GM12878 (cell line): ENCODE measurements around the gene HS3ST5. TPM values are rescaled to one million over a fixed set of nuclear protein-coding genes. Genes with fewer than 3 reads are reported as not detected.

ENCODE experiments used
- ATAC-seq: fragments of 200-7000 bp; cut with Tn5 transposase; 3 replicates; pipeline ENCODE4 v1.9.1; 2020; ENCODE audit warnings: mild to moderate bottlenecking, moderate library complexity
- BruUV-seq: library from RNA; stranded (reverse); fragments of 400-500 nt; replicated peaks from 2 replicates; lab custom pipeline; 2021; lab: Mats Ljungman, UMichigan
- CTCF ChIA-PET: fragments of 300-600 bp; sonication (Branson Sonifier 250); formaldehyde crosslinking; extraction: SDS; loops from one replicate; lab custom pipeline; 2021; ENCODE audit warnings: inconsistent platforms; lab: Yijun Ruan, JAX
- POLR2A ChIA-PET: fragments of 350-600 bp; formaldehyde crosslinking; extraction: SDS; loops from one replicate; lab custom pipeline; 2021; ENCODE audit warnings: inconsistent platforms; lab: Charles Lee
- RAD21 ChIA-PET: fragments of 300-600 bp; sonication (Branson Sonifier 250); formaldehyde crosslinking; loops from one replicate; lab custom pipeline; 2023; ENCODE audit warnings: antibody characterized with exemption; ENCODE audit not compliant: unreplicated experiment; lab: Charles Lee
- SMC1A ChIA-PET: fragments of 300-600 bp; sonication (Branson Sonifier 250); formaldehyde crosslinking; loops from one replicate; lab custom pipeline; 2023; ENCODE audit not compliant: unreplicated experiment, uncharacterized antibody; lab: Charles Lee
- DNase-seq: peaks from one replicate; pipeline ENCODE4 v3.0.0-alpha.2; 2011; ENCODE audit warnings: low read depth, low spot score
- FAIRE-seq: peaks from 3 replicates; lab custom pipeline; 2011; peaks lifted over from hg19 to GRCh38; lab: Jason Lieb, UNC
- H2AFZ ChIP-seq: 2 replicates; pipeline ENCODE4 v1.6.0; 2011; ENCODE audit warnings: low read depth, low read length, control low read depth; ENCODE audit not compliant: control insufficient read depth
- H3K27ac ChIP-seq: 2 replicates; pipeline ENCODE4 v1.5.1; 2011; ENCODE audit warnings: control low read depth; ENCODE audit not compliant: control insufficient read depth, insufficient read depth
- H3K27me3 ChIP-seq, 2 experiments: replicated peaks in 1 of 2; 2 replicates each; pipeline versions ENCODE4 v1.6.0 to v1.6.1; 2011; ENCODE audit warnings: low read length in 1 of 2; ENCODE audit not compliant: control insufficient read depth in 2 of 2, insufficient read depth in 2 of 2
- H3K36me3 ChIP-seq, 2 experiments: 2 replicates each; pipeline ENCODE4 v1.5.1; 2011; ENCODE audit warnings: low read length in 1 of 2; ENCODE audit not compliant: control insufficient read depth in 2 of 2, insufficient read depth in 2 of 2
- H3K4me1 ChIP-seq: 2 replicates; pipeline ENCODE4 v1.6.1; 2011; ENCODE audit warnings: mild to moderate bottlenecking, low read length, moderate library complexity, mixed read lengths; ENCODE audit not compliant: control insufficient read depth, insufficient read depth
- H3K4me2 ChIP-seq: 2 replicates; pipeline ENCODE4 v1.6.0; 2011; ENCODE audit warnings: control low read depth; ENCODE audit not compliant: control insufficient read depth, insufficient read depth
- H3K4me3 ChIP-seq: fragments of 200-600 bp; sonication (generic); 2 replicates; pipeline ENCODE4 v1.5.1; 2016
- H3K79me2 ChIP-seq: 2 replicates; pipeline ENCODE4 v1.6.0; 2011; ENCODE audit warnings: low read length; ENCODE audit not compliant: control insufficient read depth, insufficient read depth
- H3K9ac ChIP-seq: 2 replicates; pipeline ENCODE4 v1.8.0; 2011; ENCODE audit warnings: low read length, control low read depth, mixed read lengths; ENCODE audit not compliant: control insufficient read depth, insufficient read depth
- H3K9me3 ChIP-seq: replicated peaks from 3 replicates; pipeline ENCODE4 v1.5.1; 2011; ENCODE audit warnings: mild to moderate bottlenecking, low read length; ENCODE audit not compliant: control insufficient read depth, insufficient read depth
- H4K20me1 ChIP-seq: 2 replicates; pipeline ENCODE4 v1.6.0; 2011; ENCODE audit not compliant: control insufficient read depth, insufficient read depth
- GABPA ChIP-seq: IDR thresholded peaks from 2 replicates; pipeline ENCODE4 v1.6.1; 2014; ENCODE audit warnings: antibody characterized with exemption, low read depth, mild to moderate bottlenecking, inconsistent platforms
- RELA ChIP-seq: fragments of 450-650 bp; IDR thresholded peaks from 2 replicates; pipeline ENCODE4 v1.8.0; 2014; ENCODE audit warnings: borderline replicate concordance; ENCODE audit not compliant: partially characterized antibody
- ZBTB4 ChIP-seq: fragments of 450-650 bp; formaldehyde crosslinking; IDR thresholded peaks from 2 replicates; pipeline ENCODE4 v1.4.0; 2022; ENCODE audit warnings: mild to moderate bottlenecking, moderate library complexity
- WGBS: methylation state at CpG from one replicate; pipeline ENCODE4 v1.1.6; 2016; ENCODE audit warnings: low lambda C conversion rate; ENCODE audit not compliant: insufficient replicate concordance, insufficient coverage; ENCODE audit errors: missing lambda C conversion rate; 5-methylcytosine and 5-hydroxymethylcytosine counted together
- in situ Hi-C: fragments of 300-500 bp; cut with MboI; formaldehyde crosslinking; loops from 9 replicates; pipeline ENCODE4 v1.14.3; 2018; ENCODE audit warnings: mixed read lengths
- intact Hi-C: fragments of 100-400 bp; cut with micrococcal nuclease; formaldehyde crosslinking; loops from one replicate; pipeline ENCODE4 v1.14.2; 2022; ENCODE audit not compliant: unreplicated experiment
- polyA plus RNA-seq, 11 experiments: library from polyadenylated mRNA; depleted of rRNA in 4 of 11; unstranded in 6 of 11; stranded (reverse) in 5 of 11; fragments of >200 nt; fragmentation: Nextera tagmentation in 4 of 11; fragmentation: Illumina TruSeq in 1 of 11; extraction: Ambion mirVana in 4 of 11; extraction: Trizol in 1 of 11; gene quantifications; 1 replicate in 1 of 11; 2 replicates in 10 of 11; pipeline versions ENCODE4 v1.2.1 to v1.2.3, GENCODE V29; 2011 to 2016; ENCODE audit warnings: inconsistent platforms in 2 of 11, missing spikeins in 2 of 11, low read depth in 1 of 11
- total RNA-seq, 4 experiments: library from RNA; depleted of rRNA in 3 of 4; stranded (reverse); fragments of >200 nt in 3 of 4; fragmentation: Illumina TruSeq in 1 of 4; extraction: Trizol in 1 of 4; gene quantifications; 2 replicates each; pipeline versions ENCODE4 v1.2.1 to v1.2.3, GENCODE V29; 2013 to 2021

HS3ST5 gene
- total and polyA plus RNA-seq, 10 of the 15 experiments (the other 5 are each of a cell fraction or from before 2014, with no cell fraction given) = 0.04 TPM; not detected in 9

GRCh38 chr6:114138577-114139248 is 204.1 kb downstream of the HS3ST5 start:
- SMC1A ChIA-PET = no interaction called here
- H3K79me2 ChIP-seq = no peaks in the 10 kb centered on the region
- TF ChIP-seq RELA (no peak), ZBTB4 (CRISPR knock-in tag) (no peak), GABPA (no peak)
- TF ChIP-seq, all 136 proteins: peak for 0
- no peak for FAIRE-seq
- intact Hi-C loops = no loop called here
- no peak for DNase-seq
- no peaks in the 10 kb centered on the region for H4K20me1 ChIP-seq
- H3K27me3 ChIP-seq = no peaks in the 10 kb centered on the region
- no peak overlapping the region for H2AFZ ChIP-seq
- ChIA-PET CTCF (interaction anchor here (0.6 to 1.9 kb wide), 2 partner anchors 30 to 559 kb away, joined by 3 to 6 read pairs; no protein-coding TSS in a partner anchor), POLR2A (no interaction called here), RAD21 (no interaction called here)
- H3K36me3 ChIP-seq = no peaks in the 10 kb centered on the region
- WGBS = 64% methylated on average over 4 of the region's 4 CpGs
- no peak overlapping the region for H3K4me3 ChIP-seq
- no peak overlapping the region for H3K27ac ChIP-seq
- ATAC-seq = no peak
- no TSS peak for BruUV-seq
- no peak overlapping the region for H3K9ac ChIP-seq
- H3K9me3 ChIP-seq = no peaks in the 10 kb centered on the region
- H3K4me2 ChIP-seq = no peak overlapping the region
- no peaks in the 10 kb centered on the region for H3K4me1 ChIP-seq
- in situ Hi-C loops = no loop called here
